Anterior cingulate cortex (tissue), 58 donors: ENCODE results near the gene DNAH6.

ENCODE experiments used
- DNase-seq, 58 donors: peaks; one replicate each; lab custom pipeline; 2025; lab: John Stamatoyannopoulos, UW

DNAH6 gene

GRCh38 chr2:84678214-84678613 lies 161.9 kb downstream of the DNAH6 start:
- DNase-seq: no peak

- DNase-seq: no peak
Measured at GRCh38 chr2:84686783-84687476, 170.6 kb downstream of the DNAH6 start.

- no peak for DNase-seq
Measured at GRCh38 chr2:84687498-84688149, 171.3 kb downstream of the DNAH6 start.

GRCh38 chr2:84690225-84690624 lies 173.9 kb downstream of the DNAH6 start:
- no peak for DNase-seq

- DNase-seq: no peak
Measured at GRCh38 chr2:84694088-84694622, 177.9 kb downstream of the DNAH6 start.

- no peak for DNase-seq
Measured at GRCh38 chr2:84697895-84698294, 181.6 kb downstream of the DNAH6 start.

GRCh38 chr2:84700006-84700405 lies 183.7 kb downstream of the DNAH6 start:
- DNase-seq: no peak

- DNase-seq: no peak
Measured at GRCh38 chr2:84701880-84702279, 185.6 kb downstream of the DNAH6 start.

GRCh38 chr2:84702941-84703340 lies 186.6 kb downstream of the DNAH6 start:
- no peak for DNase-seq

- DNase-seq: no peak
Measured at GRCh38 chr2:84703831-84704230, 187.5 kb downstream of the DNAH6 start.

GRCh38 chr2:84704505-84705244 lies 188.4 kb downstream of the DNAH6 start:
- DNase-seq: no peak

- no peak for DNase-seq
Measured at GRCh38 chr2:84705858-84706257, 189.6 kb downstream of the DNAH6 start.

- no peak for DNase-seq
Measured at GRCh38 chr2:84708442-84708841, 192.1 kb downstream of the DNAH6 start.

GRCh38 chr2:84711651-84712050 lies 195.4 kb downstream of the DNAH6 start:
- no peak for DNase-seq

- DNase-seq: no peak
Measured at GRCh38 chr2:84713441-84713840, 197.1 kb downstream of the DNAH6 start.

- no peak for DNase-seq
Measured at GRCh38 chr2:84716564-84716963, 200.3 kb downstream of the DNAH6 start.

- no peak for DNase-seq
Measured at GRCh38 chr2:84717302-84717701, 201.0 kb downstream of the DNAH6 start.

- DNase-seq: no peak
Measured at GRCh38 chr2:84719434-84719833, 203.1 kb downstream of the DNAH6 start.

GRCh38 chr2:84723831-84724230 lies 207.5 kb downstream of the DNAH6 start:
- peak in 1 of 58 donors; percentile 5 for DNase-seq

- DNase-seq: no peak
Measured at GRCh38 chr2:84725717-84726116, 209.4 kb downstream of the DNAH6 start.

GRCh38 chr2:84727315-84727714 lies 211.0 kb downstream of the DNAH6 start:
- no peak for DNase-seq
